K562 (cell line): Measurements from ENCODE around the gene MYO10. TPM values are rescaled to one million over a fixed set of nuclear protein-coding genes. Genes with fewer than 3 reads are reported as not detected.

ENCODE experiments used
- ATAC-seq: fragments of 200-7000 bp; cut with Tn5 transposase; 3 replicates; pipeline ENCODE4 v1.9.1; 2020; ENCODE audit warnings: moderate library complexity
- BruUV-seq: library from RNA; stranded (reverse); fragments of 400-500 nt; replicated peaks from 2 replicates; lab custom pipeline; 2021; lab: Mats Ljungman, UMichigan
- CTCF ChIA-PET: fragments of 300-600 bp; formaldehyde crosslinking; extraction: SDS; loops from one replicate; lab custom pipeline; 2021; ENCODE audit warnings: low intra/inter-chr PET ratio; lab: Yijun Ruan, JAX
- POLR2A ChIA-PET: fragments of 300-600, 350-650 bp; sonication (Branson Sonifier 250); formaldehyde crosslinking; extraction: SDS; loops from one replicate; lab custom pipeline; 2021; ENCODE audit warnings: antibody characterized with exemption, inconsistent platforms; lab: Yijun Ruan, JAX
- DNase-seq, 4 experiments: peaks; one replicate each; pipeline versions ENCODE4 v3.0.0 to v3.0.0-alpha.2; 2011 to 2018; ENCODE audit warnings: low spot score in 3 of 4, mixed read lengths in 3 of 4; ENCODE audit errors: extremely low read depth in 1 of 4
- FAIRE-seq: peaks from 2 replicates; lab custom pipeline; 2011; peaks lifted over from hg19 to GRCh38; lab: Jason Lieb, UNC
- H2AFZ ChIP-seq: 2 replicates; pipeline ENCODE4 v1.6.0; 2011; ENCODE audit warnings: low read depth, low read length, control low read depth, inconsistent platforms
- H3K27ac ChIP-seq: fragments of 200-600 bp; 3 replicates; pipeline ENCODE4 v1.8.0; 2011; ENCODE audit warnings: low read depth, mild to moderate bottlenecking, control low read depth, inconsistent platforms, low read length, moderate library complexity, mixed read lengths; ENCODE audit errors: extremely low read depth
- H3K27me3 ChIP-seq, 2 experiments: fragments of 300-600 bp in 1 of 2; 2 replicates in 1 of 2; 3 replicates in 1 of 2; pipeline versions ENCODE4 v1.6.0 to v1.8.0; 2011; ENCODE audit warnings: inconsistent platforms in 2 of 2, low read length in 2 of 2, mild to moderate bottlenecking in 1 of 2, mixed read lengths in 1 of 2, moderate library complexity in 1 of 2; ENCODE audit not compliant: control insufficient read depth in 2 of 2, insufficient read depth in 2 of 2
- H3K36me3 ChIP-seq: fragments of 300-600 bp; 3 replicates; pipeline ENCODE4 v1.8.0; 2011; ENCODE audit warnings: mild to moderate bottlenecking, low read length, inconsistent platforms; ENCODE audit not compliant: control insufficient read depth, insufficient read depth
- H3K4me1 ChIP-seq, 2 experiments: fragments of 200-600 bp in 1 of 2; replicated peaks in 1 of 2; 2 replicates in 1 of 2; 3 replicates in 1 of 2; pipeline versions ENCODE4 v1.5.1 to v1.8.0; 2011; ENCODE audit warnings: inconsistent platforms in 2 of 2, low read length in 2 of 2, mild to moderate bottlenecking in 1 of 2, mixed read lengths in 1 of 2, moderate library complexity in 1 of 2; ENCODE audit not compliant: control insufficient read depth in 2 of 2, insufficient read depth in 2 of 2
- H3K4me2 ChIP-seq: 2 replicates; pipeline ENCODE4 v1.6.1; 2011; ENCODE audit warnings: low read length, control low read depth, inconsistent platforms, mixed read lengths; ENCODE audit not compliant: insufficient read depth
- H3K4me3 ChIP-seq: fragments of 200-600 bp; sonication (generic), shearing (Covaris generic); 2 replicates; pipeline ENCODE4 v1.5.1; 2016; ENCODE audit warnings: control low read depth, inconsistent platforms
- H3K79me2 ChIP-seq: fragments of 200-600 bp; 3 replicates; pipeline ENCODE4 v1.8.0; 2011; ENCODE audit warnings: low read length, inconsistent platforms; ENCODE audit not compliant: control insufficient read depth, insufficient read depth
- H3K9ac ChIP-seq, 2 experiments: 2 replicates each; pipeline versions ENCODE4 v1.6.0 to v1.6.1; 2011; ENCODE audit warnings: low read depth in 2 of 2, low read length in 2 of 2, control low read depth in 1 of 2, inconsistent platforms in 1 of 2, mild to moderate bottlenecking in 1 of 2, mixed read lengths in 1 of 2; ENCODE audit not compliant: insufficient read depth in 1 of 2
- H3K9me1 ChIP-seq: one replicate; pipeline ENCODE4 v1.6.0; 2011; ENCODE audit warnings: inconsistent platforms, mild to moderate bottlenecking, low read length, moderate library complexity; ENCODE audit not compliant: control insufficient read depth, insufficient read depth
- H3K9me3 ChIP-seq: replicated peaks from 2 replicates; pipeline ENCODE4 v1.5.1; 2011; ENCODE audit warnings: low read depth, low read length, inconsistent platforms; ENCODE audit not compliant: control insufficient read depth, insufficient read depth
- H4K20me1 ChIP-seq: replicated peaks from 2 replicates; pipeline ENCODE4 v1.6.1; 2011; ENCODE audit warnings: low read length, inconsistent platforms, mixed read lengths; ENCODE audit not compliant: control insufficient read depth, insufficient read depth
- GATAD2B ChIP-seq: fragments of 450-650 bp; IDR thresholded peaks from 2 replicates; pipeline ENCODE4 v1.6.1; 2017; ENCODE audit warnings: mild to moderate bottlenecking, borderline replicate concordance
- RAD21 ChIP-seq, 2 experiments: fragments of 250-450 bp in 1 of 2; fragments of 450-650 bp in 1 of 2; sonication (Bioruptor Pico) in 1 of 2; formaldehyde crosslinking in 1 of 2; IDR thresholded peaks in 1 of 2; conservative IDR thresholded peaks in 1 of 2; 2 replicates each; pipeline versions ENCODE4 v1.4.0 to v1.8.0; 2020 to 2022; ENCODE audit warnings: mild to moderate bottlenecking in 2 of 2, moderate library complexity in 1 of 2
- SLC30A9 ChIP-seq: fragments of 250-450 bp; sonication (Bioruptor Pico); IDR thresholded peaks from 2 replicates; pipeline ENCODE4 v1.8.0; 2022; ENCODE audit warnings: mild to moderate bottlenecking, moderate library complexity
- SMC3 ChIP-seq: conservative IDR thresholded peaks from 2 replicates; pipeline ENCODE4 v1.6.1; 2011; ENCODE audit warnings: low read depth, low read length, improper control_type of control experiment; ENCODE audit not compliant: insufficient read depth
- ZNF639 ChIP-seq, 2 experiments: fragments of 200-800 bp in 1 of 2; sonication (Bioruptor generic) in 1 of 2; sonication (generic) in 1 of 2; formaldehyde crosslinking in 1 of 2; IDR thresholded peaks in 1 of 2; conservative IDR thresholded peaks in 1 of 2; 2 replicates each; pipeline versions ENCODE4 v1.5.0 to v1.6.1; 2016 to 2020; ENCODE audit warnings: missing compliant biosample characterization in 1 of 2, missing genetic modification characterization in 1 of 2, missing genetic modification reagents in 1 of 2
- WGBS: fragments of 100-300 bp; shearing (Covaris generic); methylation state at CpG from one replicate; pipeline ENCODE4 v1.1.6; 2016; ENCODE audit warnings: low coverage, mixed read lengths; ENCODE audit not compliant: insufficient coverage; ENCODE audit errors: missing lambda C conversion rate; 5-methylcytosine and 5-hydroxymethylcytosine counted together
- in situ Hi-C: fragments of 300-500 bp; cut with MboI; formaldehyde crosslinking; loops from 4 replicates; pipeline ENCODE4 v1.15.0; 2018; ENCODE audit warnings: inconsistent platforms, mixed read lengths
- intact Hi-C: fragments of 100-400 bp; cut with micrococcal nuclease; formaldehyde crosslinking; loops from 2 replicates; pipeline ENCODE4 v1.14.2; 2022
- polyA plus RNA-seq, 8 experiments: library from polyadenylated mRNA; depleted of rRNA in 4 of 8; stranded (reverse) in 5 of 8; unstranded in 3 of 8; fragments of >200 nt; fragmentation: Nextera tagmentation in 2 of 8; fragmentation: Illumina TruSeq in 1 of 8; extraction: Ambion mirVana in 2 of 8; extraction: Trizol in 1 of 8; gene quantifications; 2 replicates each; pipeline versions ENCODE4 v1.2.1 to v1.2.3, GENCODE V29; 2011 to 2014; ENCODE audit warnings: inconsistent platforms in 1 of 8, missing spikeins in 1 of 8
- total RNA-seq, 7 experiments: library from RNA; depleted of rRNA in 6 of 7; stranded (reverse); fragments of >200 nt in 6 of 7; fragmentation: Illumina TruSeq in 2 of 7; extraction: Trizol in 2 of 7; gene quantifications; 2 replicates each; pipeline versions ENCODE4 v1.2.1 to v1.2.3, GENCODE V29; 2011 to 2021; ENCODE audit warnings: low replicate concordance in 1 of 7
- TF ChIP-seq, protein P1 (sequence below), 3 experiments: IDR thresholded peaks in 2 of 3; conservative IDR thresholded peaks in 1 of 3; 2 replicates each; pipeline ENCODE4 v1.5.1; 2011 to 2012; ENCODE audit warnings: low read length in 3 of 3, mild to moderate bottlenecking in 3 of 3, control low read depth in 2 of 3, improper control_type of control experiment in 1 of 3, inconsistent platforms in 1 of 3, low read depth in 1 of 3, mixed read lengths in 1 of 3, moderate library complexity in 1 of 3; ENCODE audit not compliant: insufficient read depth in 2 of 3
- TF ChIP-seq, protein P2 (sequence below): IDR thresholded peaks from 2 replicates; pipeline ENCODE4 v1.6.1; 2011; ENCODE audit warnings: borderline replicate concordance, low read depth, mild to moderate bottlenecking, moderate library complexity, low read length; ENCODE audit not compliant: insufficient read depth, poor library complexity, severe bottlenecking

The MYO10 gene
- total and polyA plus RNA-seq, 9 of the 15 experiments (the other 6 are each of a cell fraction or from before 2014, with no cell fraction given): 0.04 to 0.24 TPM; not detected in 7

GRCh38 chr5:16776611-16777251 lies 159.4 kb downstream of the MYO10 start:
- WGBS: 1% methylated on average over 10 of the region's 10 CpGs
- intact Hi-C loops: no loop called here
- H3K4me2 ChIP-seq: no peak overlapping the region
- no peaks in the 10 kb centered on the region for H3K9me1 ChIP-seq
- DNase-seq (peak in 2 of 4 experiments; percentile 21 to 32), FAIRE-seq (peak; percentile 75), ATAC-seq (peak; percentile 90)
- no peak overlapping the region for H2AFZ ChIP-seq
- no peaks in the 10 kb centered on the region for H3K79me2 ChIP-seq
- ChIA-PET CTCF (no interaction called here), POLR2A (interaction anchor here (0.7 kb wide), 1 partner anchor 339 kb away, joined by 3 read pairs; no protein-coding TSS in a partner anchor)
- H3K4me3 ChIP-seq: no peak overlapping the region
- no peaks in the 10 kb centered on the region for H3K36me3 ChIP-seq
- H3K27ac ChIP-seq: no peak overlapping the region
- in situ Hi-C loops: loop anchor here (25.0 kb wide), 1 partner anchor 1536 kb away; no protein-coding TSS in a partner anchor
- H4K20me1 ChIP-seq: no peaks in the 10 kb centered on the region
- BruUV-seq: no TSS peak
- no peak overlapping the region for H3K9ac ChIP-seq
- no peaks in the 10 kb centered on the region for H3K9me3 ChIP-seq
- H3K4me1 ChIP-seq: no peaks in the 10 kb centered on the region
- peaks cover 4 to 12% of the 10 kb centered on the region in 2 experiments; a peak in 2 of 5 replicates for H3K27me3 ChIP-seq
- TF ChIP-seq, protein P1, sequence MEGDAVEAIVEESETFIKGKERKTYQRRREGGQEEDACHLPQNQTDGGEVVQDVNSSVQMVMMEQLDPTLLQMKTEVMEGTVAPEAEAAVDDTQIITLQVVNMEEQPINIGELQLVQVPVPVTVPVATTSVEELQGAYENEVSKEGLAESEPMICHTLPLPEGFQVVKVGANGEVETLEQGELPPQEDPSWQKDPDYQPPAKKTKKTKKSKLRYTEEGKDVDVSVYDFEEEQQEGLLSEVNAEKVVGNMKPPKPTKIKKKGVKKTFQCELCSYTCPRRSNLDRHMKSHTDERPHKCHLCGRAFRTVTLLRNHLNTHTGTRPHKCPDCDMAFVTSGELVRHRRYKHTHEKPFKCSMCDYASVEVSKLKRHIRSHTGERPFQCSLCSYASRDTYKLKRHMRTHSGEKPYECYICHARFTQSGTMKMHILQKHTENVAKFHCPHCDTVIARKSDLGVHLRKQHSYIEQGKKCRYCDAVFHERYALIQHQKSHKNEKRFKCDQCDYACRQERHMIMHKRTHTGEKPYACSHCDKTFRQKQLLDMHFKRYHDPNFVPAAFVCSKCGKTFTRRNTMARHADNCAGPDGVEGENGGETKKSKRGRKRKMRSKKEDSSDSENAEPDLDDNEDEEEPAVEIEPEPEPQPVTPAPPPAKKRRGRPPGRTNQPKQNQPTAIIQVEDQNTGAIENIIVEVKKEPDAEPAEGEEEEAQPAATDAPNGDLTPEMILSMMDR (IDR thresholded peaks at IDR 0.05 in 2 of 3, conservative IDR thresholded peaks at IDR 0.05 in 1 of 3; ENCODE audit: insufficient read depth in 2 of 3, low read depth in 1 of 3, low read length in 3 of 3): peak; percentile 48 to 54 (median 54)
- TF ChIP-seq RAD21 (CRISPR knock-in tag; conservative IDR thresholded peaks at IDR 0.05 in 1 of 2, IDR thresholded peaks at IDR 0.05 in 1 of 2): peak; percentile 31 to 38; a peak in 2 of 4 replicates
- no peak for TF ChIP-seq SLC30A9
- no peak for TF ChIP-seq ZNF639 (CRISPR knock-in tag; conservative IDR thresholded peaks at IDR 0.05 in 1 of 2, IDR thresholded peaks at IDR 0.05 in 1 of 2)
- TF ChIP-seq, protein P2, sequence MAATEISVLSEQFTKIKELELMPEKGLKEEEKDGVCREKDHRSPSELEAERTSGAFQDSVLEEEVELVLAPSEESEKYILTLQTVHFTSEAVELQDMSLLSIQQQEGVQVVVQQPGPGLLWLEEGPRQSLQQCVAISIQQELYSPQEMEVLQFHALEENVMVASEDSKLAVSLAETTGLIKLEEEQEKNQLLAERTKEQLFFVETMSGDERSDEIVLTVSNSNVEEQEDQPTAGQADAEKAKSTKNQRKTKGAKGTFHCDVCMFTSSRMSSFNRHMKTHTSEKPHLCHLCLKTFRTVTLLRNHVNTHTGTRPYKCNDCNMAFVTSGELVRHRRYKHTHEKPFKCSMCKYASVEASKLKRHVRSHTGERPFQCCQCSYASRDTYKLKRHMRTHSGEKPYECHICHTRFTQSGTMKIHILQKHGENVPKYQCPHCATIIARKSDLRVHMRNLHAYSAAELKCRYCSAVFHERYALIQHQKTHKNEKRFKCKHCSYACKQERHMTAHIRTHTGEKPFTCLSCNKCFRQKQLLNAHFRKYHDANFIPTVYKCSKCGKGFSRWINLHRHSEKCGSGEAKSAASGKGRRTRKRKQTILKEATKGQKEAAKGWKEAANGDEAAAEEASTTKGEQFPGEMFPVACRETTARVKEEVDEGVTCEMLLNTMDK: peak; percentile 20
- TF ChIP-seq SMC3: 0 out of 2 replicates have a peak, but pooled peaks have one; percentile 20
- TF ChIP-seq GATAD2B: no peak
